Thoracic aorta (tissue), 2 donors: Measurements from ENCODE around the gene CAD. TPM values are rescaled to one million over a fixed set of nuclear protein-coding genes. Genes with fewer than 3 reads are reported as not detected.
"Not testable (repeated sequence)": the region's sequence is repeated elsewhere in the genome, so short reads cannot be mapped to it uniquely, and the experiment has no call there.

Experiments used
- ATAC-seq: fragments of 150-250 bp; one replicate; pipeline ENCODE4 v1.8.0; 2017; ENCODE audit warnings: low read depth; ENCODE audit not compliant: insufficient number of reproducible peaks, low FRiP score
- DNase-seq: peaks from one replicate; pipeline ENCODE4 v3.0.0-alpha.2; 2020; ENCODE audit warnings: low spot score
- H3K27ac ChIP-seq, 2 donors: fragments of 200-600 bp; sonication (generic); 1 replicate in 1 of 2; 2 replicates in 1 of 2; pipeline ENCODE4 v1.5.1; 2016; ENCODE audit warnings: mild to moderate bottlenecking in 2 of 2, moderate library complexity in 2 of 2
- H3K27me3 ChIP-seq: fragments of 200-600 bp; sonication (generic); replicated peaks from 2 replicates; pipeline ENCODE4 v1.6.0; 2016; ENCODE audit warnings: mild to moderate bottlenecking; ENCODE audit not compliant: insufficient read depth
- H3K36me3 ChIP-seq: fragments of 200-600 bp; sonication (generic); one replicate; pipeline ENCODE4 v1.5.1; 2016
- H3K4me1 ChIP-seq, 2 donors: fragments of 200-600 bp; sonication (generic); 1 replicate in 1 of 2; 2 replicates in 1 of 2; pipeline versions ENCODE4 v1.5.1 to v1.6.0; 2016; ENCODE audit warnings: low read depth in 2 of 2, mild to moderate bottlenecking in 1 of 2; ENCODE audit not compliant: control insufficient read depth in 1 of 2
- H3K4me3 ChIP-seq: fragments of 200-600 bp; sonication (generic); 2 replicates; pipeline ENCODE4 v1.5.1; 2016; ENCODE audit warnings: mild to moderate bottlenecking
- H3K9me3 ChIP-seq: fragments of 200-600 bp; sonication (generic); 2 replicates; pipeline ENCODE4 v1.5.1; 2016
- total RNA-seq, 2 donors: library from RNA; depleted of rRNA; stranded (reverse); fragments of >200 nt; gene quantifications; one replicate each; pipeline versions ENCODE4 v1.1.0 to v1.2.3, GENCODE V29; 2016
- TF ChIP-seq, protein P1 (sequence below): fragments of 200-600 bp; sonication (generic); IDR thresholded peaks from one replicate; pipeline ENCODE4 v1.5.1; 2019; ENCODE audit warnings: antibody characterized with exemption

The CAD gene
- total RNA-seq = 10 to 100 TPM; 16.2 to 25.0 TPM

DNA sequence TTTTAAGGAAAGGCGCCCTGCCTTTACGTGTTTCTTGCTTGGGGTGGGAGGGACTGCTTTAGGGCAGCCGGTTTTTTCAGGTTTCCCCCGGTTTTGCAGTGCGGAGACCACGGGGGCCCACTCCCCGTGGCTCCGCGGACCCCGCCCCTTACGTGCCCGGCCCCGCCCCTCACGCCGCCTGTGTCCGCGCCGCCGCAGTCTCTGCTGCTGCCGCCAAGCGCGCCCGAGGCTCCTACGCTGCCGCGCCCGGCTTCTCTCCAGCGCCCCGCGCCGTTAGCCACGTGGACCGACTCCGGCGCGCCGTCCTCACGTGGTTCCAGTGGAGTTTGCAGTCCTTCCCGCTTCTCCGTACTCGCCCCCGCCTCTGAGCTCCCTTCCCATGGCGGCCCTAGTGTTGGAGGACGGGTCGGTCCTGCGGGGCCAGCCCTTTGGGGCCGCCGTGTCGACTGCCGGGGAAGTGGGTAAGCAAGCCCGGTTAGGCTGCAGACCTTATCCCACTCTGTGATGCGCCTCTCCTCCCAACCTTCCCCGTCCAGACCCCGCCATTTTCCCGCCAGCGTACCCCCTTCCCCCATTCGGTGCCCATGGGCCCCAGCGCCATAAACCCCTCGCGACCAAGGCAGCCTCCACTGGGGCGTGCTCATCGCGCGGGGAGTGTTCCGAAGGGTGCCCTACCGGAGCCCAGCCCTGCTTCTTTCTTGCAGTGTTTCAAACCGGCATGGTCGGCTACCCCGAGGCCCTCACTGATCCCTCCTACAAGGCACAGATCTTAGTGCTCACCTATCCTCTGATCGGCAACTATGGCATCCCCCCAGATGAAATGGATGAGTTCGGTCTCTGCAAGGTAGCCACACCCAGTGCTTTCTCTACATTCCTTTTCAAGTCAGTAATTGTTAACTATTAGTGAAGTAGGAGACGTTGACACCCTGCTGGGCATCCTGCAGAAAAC is at the start of gene CAD:
Gene CAD (plus strand): TSS at position 197 of the 949 bp plus-strand sequence. CDS start 183 bp downstream, at position 380.
- TF ChIP-seq, protein P1, sequence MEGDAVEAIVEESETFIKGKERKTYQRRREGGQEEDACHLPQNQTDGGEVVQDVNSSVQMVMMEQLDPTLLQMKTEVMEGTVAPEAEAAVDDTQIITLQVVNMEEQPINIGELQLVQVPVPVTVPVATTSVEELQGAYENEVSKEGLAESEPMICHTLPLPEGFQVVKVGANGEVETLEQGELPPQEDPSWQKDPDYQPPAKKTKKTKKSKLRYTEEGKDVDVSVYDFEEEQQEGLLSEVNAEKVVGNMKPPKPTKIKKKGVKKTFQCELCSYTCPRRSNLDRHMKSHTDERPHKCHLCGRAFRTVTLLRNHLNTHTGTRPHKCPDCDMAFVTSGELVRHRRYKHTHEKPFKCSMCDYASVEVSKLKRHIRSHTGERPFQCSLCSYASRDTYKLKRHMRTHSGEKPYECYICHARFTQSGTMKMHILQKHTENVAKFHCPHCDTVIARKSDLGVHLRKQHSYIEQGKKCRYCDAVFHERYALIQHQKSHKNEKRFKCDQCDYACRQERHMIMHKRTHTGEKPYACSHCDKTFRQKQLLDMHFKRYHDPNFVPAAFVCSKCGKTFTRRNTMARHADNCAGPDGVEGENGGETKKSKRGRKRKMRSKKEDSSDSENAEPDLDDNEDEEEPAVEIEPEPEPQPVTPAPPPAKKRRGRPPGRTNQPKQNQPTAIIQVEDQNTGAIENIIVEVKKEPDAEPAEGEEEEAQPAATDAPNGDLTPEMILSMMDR = peak; percentile 46
- peak; percentile 62 for ATAC-seq
- peak; percentile 46 for DNase-seq

DNA sequence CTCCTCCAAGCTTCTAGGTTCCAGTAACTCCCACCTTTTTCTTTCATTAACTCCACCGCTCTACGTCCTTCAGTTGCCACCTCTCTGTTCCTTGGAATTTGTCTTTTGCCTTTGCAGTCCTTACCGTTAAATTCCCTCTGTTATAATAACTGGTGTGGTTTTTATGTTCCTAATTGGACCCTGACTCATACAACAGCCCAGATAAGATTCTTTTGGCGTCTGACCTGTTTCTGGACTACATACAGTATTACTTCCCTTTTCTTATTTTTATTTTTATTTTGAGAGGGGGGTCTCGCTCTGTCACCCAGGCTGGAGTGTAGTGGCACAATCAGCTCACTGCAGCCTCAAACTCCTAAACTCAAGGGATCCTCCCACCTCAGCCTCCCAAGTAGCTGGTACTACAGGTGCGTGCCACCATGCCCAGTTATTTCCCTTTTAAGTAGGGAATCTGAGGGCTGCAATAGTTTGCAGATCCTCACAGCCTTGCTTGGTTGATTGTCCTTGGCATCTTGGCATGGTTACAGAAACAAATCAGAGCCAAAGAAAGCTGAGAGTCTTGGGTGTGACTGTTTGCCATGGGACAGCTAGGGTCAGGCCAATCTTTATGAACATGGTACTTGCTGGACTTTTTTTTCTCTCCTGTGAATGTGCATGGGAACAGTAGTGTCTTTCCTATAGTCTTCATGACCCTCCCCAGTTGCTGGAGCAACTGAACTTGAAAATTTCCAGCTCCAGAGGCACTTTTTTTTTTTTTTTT is 46.4 kb upstream of the CAD start:
- no peak for ATAC-seq
- no peak overlapping the region for H3K27ac ChIP-seq
- no peak for DNase-seq
- no peaks in the 10 kb centered on the region for H3K27me3 ChIP-seq
- H3K9me3 ChIP-seq = no peaks in the 10 kb centered on the region
- TF ChIP-seq, protein P1 = no peak
- H3K4me1 ChIP-seq = no peaks in the 10 kb centered on the region
- H3K36me3 ChIP-seq = no peaks in the 10 kb centered on the region
- no peak overlapping the region for H3K4me3 ChIP-seq

More for the DNA sequence above, at the start of gene CAD:
- Histone ChIP-seq H3K27me3 (no peaks in the 10 kb centered on the region), H3K4me1 (peaks cover 10 to 29% of the 10 kb centered on the region in 2 donors), H3K9me3 (no peaks in the 10 kb centered on the region), H3K27ac (peak within 1 kb of the TSS; percentile 26 to 48), H3K36me3 (peaks cover 11% of the 10 kb centered on the region), H3K4me3 (peak within 1 kb of the TSS; percentile 74)

DNA sequence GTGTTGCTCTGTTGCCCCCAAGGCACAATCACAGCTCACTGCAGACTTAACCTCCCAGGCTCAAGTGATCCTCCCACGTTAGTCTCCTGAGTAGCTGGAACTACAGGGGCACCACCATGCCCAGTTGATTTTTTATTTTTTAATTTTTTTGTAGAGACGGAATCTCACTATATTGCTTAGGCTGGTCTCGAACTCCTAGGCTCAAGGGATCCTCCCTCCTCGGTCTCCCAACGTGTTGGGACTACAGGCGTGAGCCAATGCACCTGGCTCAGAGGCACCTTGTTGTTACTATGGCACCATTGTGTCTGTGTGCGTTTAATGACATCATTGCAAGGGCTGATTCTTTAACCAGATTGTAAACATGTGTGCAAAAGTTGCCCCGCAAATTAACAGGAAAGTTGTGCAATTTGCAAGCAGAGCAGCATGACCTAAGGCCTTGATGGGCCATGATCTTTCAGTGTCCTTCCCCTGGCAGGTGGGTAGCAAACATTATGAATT is 45.8 kb upstream of the CAD start:
- Histone ChIP-seq H3K36me3 (no peaks in the 10 kb centered on the region), H3K27ac (no peak overlapping the region), H3K4me1 (no peaks in the 10 kb centered on the region), H3K4me3 (no peak overlapping the region), H3K27me3 (no peaks in the 10 kb centered on the region), H3K9me3 (no peaks in the 10 kb centered on the region)
- no peak for ATAC-seq
- no peak for DNase-seq
- TF ChIP-seq, protein P1 = no peak

DNA sequence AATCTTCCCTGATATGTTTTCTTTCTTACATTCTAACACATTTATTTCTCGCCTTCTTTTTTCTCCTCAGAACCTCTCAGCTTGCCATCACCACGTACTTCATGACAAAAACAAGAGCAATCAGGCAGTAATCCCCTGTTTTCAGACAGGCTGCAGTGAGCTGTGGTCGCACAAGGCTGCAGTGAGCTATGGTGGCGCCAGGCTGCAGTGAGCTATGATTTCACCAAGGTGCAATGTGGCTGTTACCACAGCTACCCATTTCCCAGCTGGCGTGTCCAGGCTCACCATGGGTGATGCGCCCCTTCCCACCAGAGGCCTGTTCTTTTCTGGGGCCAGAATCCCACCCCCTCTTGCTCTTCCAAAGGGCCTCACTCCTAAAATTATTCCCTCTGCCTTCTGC is 42.5 kb upstream of the CAD start:
- no peak for DNase-seq
- no peak for ATAC-seq
- Histone ChIP-seq H3K4me3 (no peak overlapping the region), H3K27me3 (no peaks in the 10 kb centered on the region), H3K9me3 (no peaks in the 10 kb centered on the region), H3K36me3 (no peaks in the 10 kb centered on the region), H3K27ac (no peak overlapping the region), H3K4me1 (no peaks in the 10 kb centered on the region)
- TF ChIP-seq, protein P1 = no peak

DNA sequence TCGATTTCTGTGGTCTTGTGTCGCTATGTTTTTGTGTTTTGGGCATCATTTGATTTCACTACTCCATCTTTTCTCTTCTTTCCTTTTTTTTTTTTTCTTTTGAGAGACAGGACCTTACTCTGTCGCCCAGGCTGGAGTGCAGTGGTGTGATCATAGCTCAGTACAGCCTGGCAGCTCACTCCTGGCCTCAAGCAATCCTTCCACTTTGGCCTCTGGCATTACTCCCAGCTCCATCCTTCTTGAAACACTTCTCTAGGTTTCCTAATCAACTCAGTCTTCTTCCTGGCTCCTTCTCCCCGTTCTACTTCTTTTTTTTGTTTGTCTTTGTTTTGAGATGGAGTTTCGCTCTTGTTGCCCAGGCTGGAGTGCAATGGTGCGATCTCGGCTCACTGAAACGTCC is 41.8 kb upstream of the CAD start:
- Histone ChIP-seq H3K4me3 (no peak overlapping the region), H3K36me3 (no peaks in the 10 kb centered on the region), H3K27ac (no peak overlapping the region), H3K4me1 (no peaks in the 10 kb centered on the region), H3K27me3 (no peaks in the 10 kb centered on the region), H3K9me3 (no peaks in the 10 kb centered on the region)
- ATAC-seq (no peak), DNase-seq (no peak)
- TF ChIP-seq, protein P1 = no peak

GRCh38 chr2:27175781-27176180 is 41.4 kb upstream of the CAD start:
- H3K27me3 ChIP-seq, ATAC-seq, H3K9me3 ChIP-seq, H3K4me3 ChIP-seq, DNase-seq, H3K36me3 ChIP-seq, H3K4me1 ChIP-seq, H3K27ac ChIP-seq: not testable (repeated sequence)
